H9 (cell line): ENCODE data around the gene TTC23. TPM values are rescaled to one million over a fixed set of nuclear protein-coding genes. Genes with fewer than 3 reads are reported as not detected.

Source experiments
- DNase-seq: peaks from one replicate; pipeline ENCODE4 v3.0.0-alpha.2; 2017
- H2AFZ ChIP-seq: one replicate; pipeline ENCODE4 v1.6.1; 2013; ENCODE audit warnings: mild to moderate bottlenecking, low read length, control low read depth, moderate library complexity
- H2AK5ac ChIP-seq: 2 replicates; pipeline ENCODE4 v1.6.1; 2013; ENCODE audit warnings: low read length, control low read depth, mixed read lengths; ENCODE audit not compliant: insufficient read length
- H2BK120ac ChIP-seq: one replicate; pipeline ENCODE4 v1.6.1; 2013; ENCODE audit warnings: low read depth, mild to moderate bottlenecking, low read length, control low read depth, inconsistent platforms; ENCODE audit not compliant: poor library complexity, severe bottlenecking
- H2BK12ac ChIP-seq: 2 replicates; pipeline ENCODE4 v1.6.1; 2013; ENCODE audit warnings: low read length, control low read depth, mixed read lengths, low read depth; ENCODE audit not compliant: insufficient read length
- H2BK15ac ChIP-seq: 2 replicates; pipeline ENCODE4 v1.6.1; 2013; ENCODE audit warnings: low read depth, low read length, control low read depth
- H2BK20ac ChIP-seq: one replicate; pipeline ENCODE4 v1.6.1; 2013; ENCODE audit warnings: low read depth, mild to moderate bottlenecking, low read length, control low read depth, inconsistent platforms; ENCODE audit not compliant: poor library complexity, severe bottlenecking
- H2BK5ac ChIP-seq: 2 replicates; pipeline ENCODE4 v1.6.1; 2013; ENCODE audit warnings: low read length, control low read depth, mixed read lengths; ENCODE audit not compliant: insufficient read length
- H3K14ac ChIP-seq: 2 replicates; pipeline ENCODE4 v1.6.1; 2013; ENCODE audit warnings: low read length, control low read depth; ENCODE audit not compliant: insufficient read depth
- H3K18ac ChIP-seq: 2 replicates; pipeline ENCODE4 v1.6.1; 2013; ENCODE audit warnings: low read depth, mild to moderate bottlenecking, mixed read lengths, low read length, control low read depth; ENCODE audit not compliant: insufficient read length
- H3K23ac ChIP-seq: 2 replicates; pipeline ENCODE4 v1.6.1; 2013; ENCODE audit warnings: low read length, control low read depth, mixed read lengths, low read depth; ENCODE audit not compliant: insufficient read length
- H3K23me2 ChIP-seq: 2 replicates; pipeline ENCODE4 v1.6.1; 2013; ENCODE audit warnings: low read depth, mild to moderate bottlenecking, mixed read lengths, low read length, control low read depth; ENCODE audit not compliant: insufficient read length, poor library complexity, severe bottlenecking
- H3K27ac ChIP-seq: 2 replicates; pipeline ENCODE4 v1.5.1; 2013; ENCODE audit warnings: low read length, control low read depth, mixed read lengths, low read depth; ENCODE audit not compliant: insufficient read length
- H3K27me3 ChIP-seq: 2 replicates; pipeline ENCODE4 v1.6.1; 2013; ENCODE audit warnings: low read length, control low read depth, inconsistent platforms; ENCODE audit not compliant: insufficient read depth
- H3K4ac ChIP-seq: 2 replicates; pipeline ENCODE4 v1.6.1; 2013; ENCODE audit warnings: low read depth, mild to moderate bottlenecking, control low read depth, inconsistent platforms, low read length, moderate library complexity
- H3K4me1 ChIP-seq: 2 replicates; pipeline ENCODE4 v1.6.1; 2013; ENCODE audit warnings: low read length, control low read depth, inconsistent platforms; ENCODE audit not compliant: insufficient read depth
- H3K4me2 ChIP-seq: 2 replicates; pipeline ENCODE4 v1.6.1; 2013; ENCODE audit warnings: low read length, control low read depth, mixed read lengths; ENCODE audit not compliant: insufficient read length, insufficient read depth
- H3K56ac ChIP-seq: 2 replicates; pipeline ENCODE4 v1.6.1; 2013; ENCODE audit warnings: low read depth, mild to moderate bottlenecking, mixed read lengths, low read length, control low read depth; ENCODE audit not compliant: insufficient read length
- H3K79me1 ChIP-seq: 2 replicates; pipeline ENCODE4 v1.6.1; 2013; ENCODE audit warnings: low read depth, mild to moderate bottlenecking, moderate library complexity, low read length, control low read depth, inconsistent platforms; ENCODE audit not compliant: insufficient read depth, poor library complexity, severe bottlenecking
- H3K79me2 ChIP-seq: 2 replicates; pipeline ENCODE4 v1.6.1; 2013; ENCODE audit warnings: low read length, control low read depth, inconsistent platforms; ENCODE audit not compliant: insufficient read depth
- H3K9ac ChIP-seq: 2 replicates; pipeline ENCODE4 v1.6.1; 2013; ENCODE audit warnings: low read length, control low read depth, mixed read lengths; ENCODE audit not compliant: insufficient read length; ENCODE audit errors: extremely low read depth
- H3K9me3 ChIP-seq: one replicate; pipeline ENCODE4 v1.6.1; 2013; ENCODE audit warnings: low read depth, low read length, inconsistent platforms; ENCODE audit not compliant: control insufficient read depth
- H3T11ph ChIP-seq: one replicate; pipeline ENCODE4 v1.6.1; 2013; ENCODE audit warnings: mild to moderate bottlenecking, low read length, control low read depth, inconsistent platforms
- H4K20me1 ChIP-seq: one replicate; pipeline ENCODE4 v1.6.1; 2013; ENCODE audit not compliant: control insufficient read depth, insufficient read length, insufficient read depth
- H4K5ac ChIP-seq: 2 replicates; pipeline ENCODE4 v1.6.1; 2013; ENCODE audit warnings: low read depth, mild to moderate bottlenecking, mixed read lengths, low read length, control low read depth; ENCODE audit not compliant: insufficient read length
- H4K8ac ChIP-seq: replicated peaks from 2 replicates; pipeline ENCODE4 v1.6.1; 2013; ENCODE audit warnings: low read length, control low read depth, mixed read lengths, low read depth; ENCODE audit not compliant: insufficient read length
- H4K91ac ChIP-seq: 2 replicates; pipeline ENCODE4 v1.6.1; 2013; ENCODE audit warnings: low read depth, mild to moderate bottlenecking, moderate library complexity, mixed read lengths, low read length, control low read depth; ENCODE audit not compliant: insufficient read length
- H3K27ac Mint-ChIP-seq, 3 experiments: 2 replicates in 2 of 3; 3 replicates in 1 of 3; pipeline ENCODE4 v1.8.0; 2020 to 2021; ENCODE audit warnings: mixed read lengths in 3 of 3, mild to moderate bottlenecking in 1 of 3, moderate library complexity in 1 of 3
- H3K27me3 Mint-ChIP-seq: 2 replicates; pipeline ENCODE4 v1.8.0; 2021; ENCODE audit warnings: low read depth, mild to moderate bottlenecking, moderate library complexity, mixed read lengths
- H3K36me3 Mint-ChIP-seq, 3 experiments: 2 replicates in 2 of 3; 3 replicates in 1 of 3; pipeline ENCODE4 v1.8.0; 2020 to 2021; ENCODE audit warnings: low read depth in 3 of 3, mixed read lengths in 3 of 3; ENCODE audit not compliant: insufficient read depth in 1 of 3
- H3K4me1 Mint-ChIP-seq, 2 experiments: 2 replicates each; pipeline ENCODE4 v1.8.0; 2020; ENCODE audit warnings: mixed read lengths in 2 of 2
- H3K4me3 Mint-ChIP-seq, 2 experiments: 2 replicates in 1 of 2; 3 replicates in 1 of 2; pipeline ENCODE4 v1.8.0; 2020 to 2021; ENCODE audit warnings: mild to moderate bottlenecking in 2 of 2, mixed read lengths in 2 of 2, moderate library complexity in 1 of 2
- H3K9me3 Mint-ChIP-seq, 2 experiments: 2 replicates in 1 of 2; 3 replicates in 1 of 2; pipeline ENCODE4 v1.8.0; 2020; ENCODE audit warnings: mild to moderate bottlenecking in 2 of 2, mixed read lengths in 2 of 2, moderate library complexity in 1 of 2
- WGBS: extraction: QIAGEN DNeasy Blood & Tissue Kit; methylation state at CpG from one replicate; pipeline ENCODE4 v1.1.7; 2013; ENCODE audit warnings: missing lambda C conversion rate, low lambda C conversion rate, mixed read lengths; ENCODE audit not compliant: insufficient read length; ENCODE audit errors: extremely low coverage; 5-methylcytosine and 5-hydroxymethylcytosine counted together
- total RNA-seq: library from RNA; stranded (reverse); gene quantifications from 2 replicates; pipeline ENCODE4 v1.2.1, GENCODE V29; 2021
- TF ChIP-seq, protein P1 (sequence below): fragments of 200-600 bp; sonication (generic); conservative IDR thresholded peaks from 3 replicates; pipeline ENCODE4 v1.8.0; 2021; ENCODE audit warnings: antibody characterized with exemption, mild to moderate bottlenecking

Gene TTC23
- total RNA-seq, 1 experiment from 2014 or later = 14.3 TPM

DNA sequence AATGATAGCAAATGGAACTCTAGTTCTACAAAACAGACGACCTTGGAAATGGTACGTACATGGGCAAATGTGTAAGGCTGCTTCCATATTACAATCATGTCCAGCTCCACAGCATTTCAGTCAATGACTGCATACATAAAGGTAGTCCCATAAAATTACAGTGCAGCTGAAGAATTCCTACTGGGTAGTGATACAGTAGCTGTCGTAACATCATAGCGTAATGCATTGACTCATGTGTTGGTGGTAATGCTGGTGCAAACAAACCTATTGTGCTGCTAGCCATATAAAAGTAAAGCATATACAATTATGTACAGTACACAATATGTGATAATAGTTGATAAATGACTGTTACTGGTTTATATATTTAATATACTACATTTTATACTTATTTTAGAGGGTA, 18.5 kb downstream of the TTC23 start:
- Histone ChIP-seq H3K14ac (no peak overlapping the region), H3K4ac (no peak overlapping the region), H4K91ac (no peak overlapping the region), H2BK120ac (no peak overlapping the region), H2AK5ac (no peak overlapping the region), H2BK12ac (no peak overlapping the region), H3K4me2 (no peak overlapping the region), H3K27ac (no peak overlapping the region), H3T11ph (no peak overlapping the region), H3K79me2 (no peaks in the 10 kb centered on the region), H3K9ac (no peak overlapping the region), H3K79me1 (no peaks in the 10 kb centered on the region), H2BK20ac (no peak overlapping the region), H2BK15ac (no peak overlapping the region), H3K23me2 (no peaks in the 10 kb centered on the region), H2BK5ac (no peak overlapping the region), H3K9me3 (no peaks in the 10 kb centered on the region), H3K4me1 (no peaks in the 10 kb centered on the region), H4K8ac (no peak overlapping the region), H3K18ac (no peak overlapping the region), H4K20me1 (no peaks in the 10 kb centered on the region), H3K23ac (no peak overlapping the region), H4K5ac (no peak overlapping the region), H2AFZ (no peak overlapping the region), H3K27me3 (no peaks in the 10 kb centered on the region), H3K56ac (no peak overlapping the region)
- no peak for DNase-seq
- TF ChIP-seq, protein P1, sequence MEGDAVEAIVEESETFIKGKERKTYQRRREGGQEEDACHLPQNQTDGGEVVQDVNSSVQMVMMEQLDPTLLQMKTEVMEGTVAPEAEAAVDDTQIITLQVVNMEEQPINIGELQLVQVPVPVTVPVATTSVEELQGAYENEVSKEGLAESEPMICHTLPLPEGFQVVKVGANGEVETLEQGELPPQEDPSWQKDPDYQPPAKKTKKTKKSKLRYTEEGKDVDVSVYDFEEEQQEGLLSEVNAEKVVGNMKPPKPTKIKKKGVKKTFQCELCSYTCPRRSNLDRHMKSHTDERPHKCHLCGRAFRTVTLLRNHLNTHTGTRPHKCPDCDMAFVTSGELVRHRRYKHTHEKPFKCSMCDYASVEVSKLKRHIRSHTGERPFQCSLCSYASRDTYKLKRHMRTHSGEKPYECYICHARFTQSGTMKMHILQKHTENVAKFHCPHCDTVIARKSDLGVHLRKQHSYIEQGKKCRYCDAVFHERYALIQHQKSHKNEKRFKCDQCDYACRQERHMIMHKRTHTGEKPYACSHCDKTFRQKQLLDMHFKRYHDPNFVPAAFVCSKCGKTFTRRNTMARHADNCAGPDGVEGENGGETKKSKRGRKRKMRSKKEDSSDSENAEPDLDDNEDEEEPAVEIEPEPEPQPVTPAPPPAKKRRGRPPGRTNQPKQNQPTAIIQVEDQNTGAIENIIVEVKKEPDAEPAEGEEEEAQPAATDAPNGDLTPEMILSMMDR = no peak
- H3K27ac Mint-ChIP-seq = no peak overlapping the region
- no peaks in the 10 kb centered on the region for H3K27me3 Mint-ChIP-seq
- no peak overlapping the region for H3K4me3 Mint-ChIP-seq
- peaks cover 0 to 4% of the 10 kb centered on the region in 2 experiments; a peak in 1 of 5 replicates for H3K9me3 Mint-ChIP-seq
- H3K4me1 Mint-ChIP-seq = peaks cover 9% of the 10 kb centered on the region in 2 experiments
- H3K36me3 Mint-ChIP-seq = peaks cover 7 to 25% (median 17%) of the 10 kb centered on the region in 3 experiments; a peak in 6 of 7 replicates
- no CpG with 5 or more reads among the region's 4 CpGs for WGBS
